Measurements from ENCODE around the gene ISLR. TPM values are rescaled to one million over a fixed set of nuclear protein-coding genes. Genes with fewer than 3 reads are reported as not detected.

Gene ISLR
- total and polyA plus RNA-seq, 3 experiments from 2014 or later: not detected

GRCh38 chr15:74134387-74135027 lies 39.0 kb upstream of the ISLR start:
- Histone ChIP-seq H3K36me3 (ENCODE audit: insufficient read depth, low read length) (no peaks in the 10 kb centered on the region), H3K9me3 (ENCODE audit: low read length) (no peaks in the 10 kb centered on the region), H3K4me1 (ENCODE audit: insufficient read depth, low read length) (peaks cover 5% of the 10 kb centered on the region), H3K27me3 (ENCODE audit: insufficient read depth, low read length, poor library complexity, severe bottlenecking) (peaks cover 44% of the 10 kb centered on the region), H3K4me3 (ENCODE audit: low read length) (no peak overlapping the region), H3K27ac (ENCODE audit: low read depth, low read length) (no peak overlapping the region)
- H3K27ac Mint-ChIP-seq: no peak overlapping the region
- H3K4me1 Mint-ChIP-seq: peaks cover 14 to 47% (median 15%) of the 10 kb centered on the region in 3 donors
- H3K27me3 Mint-ChIP-seq: peaks cover 56 to 87% of the 10 kb centered on the region in 2 donors
- peak overlapping the region in 4 of 7 donors; percentile 35 to 70 (median 58) for H3K4me3 Mint-ChIP-seq
- POLR2A ChIA-PET: no interaction called here
- no peak for DNase-seq
- CTCF ChIA-PET: no interaction called here
- no peaks in the 10 kb centered on the region for H3K36me3 Mint-ChIP-seq
- H3K9me3 Mint-ChIP-seq: peaks cover 0 to 1% (median 0%) of the 10 kb centered on the region in 5 donors

GRCh38 chr15:74135041-74135565 lies 38.4 kb upstream of the ISLR start:
- no peaks in the 10 kb centered on the region for H3K36me3 ChIP-seq (ENCODE audit: insufficient read depth, low read length)
- CTCF ChIA-PET: interaction anchor here (1.6 kb wide), 1 partner anchor 187 kb away, joined by 4 read pairs; no protein-coding TSS in a partner anchor
- peaks cover 41% of the 10 kb centered on the region for H3K27me3 ChIP-seq (ENCODE audit: insufficient read depth, low read length, poor library complexity, severe bottlenecking)
- no peak overlapping the region for H3K27ac ChIP-seq (ENCODE audit: low read depth, low read length)
- peak overlapping the region in 1 of 8 donors; percentile 50 for H3K27ac Mint-ChIP-seq
- no peaks in the 10 kb centered on the region for H3K9me3 ChIP-seq (ENCODE audit: low read length)
- H3K9me3 Mint-ChIP-seq: no peaks in the 10 kb centered on the region
- no peaks in the 10 kb centered on the region for H3K36me3 Mint-ChIP-seq
- peaks cover 5% of the 10 kb centered on the region for H3K4me1 ChIP-seq (ENCODE audit: insufficient read depth, low read length)
- no peak overlapping the region for H3K4me3 ChIP-seq (ENCODE audit: low read length)
- peaks cover 57 to 86% of the 10 kb centered on the region in 2 donors for H3K27me3 Mint-ChIP-seq
- H3K4me1 Mint-ChIP-seq: peaks cover 12 to 43% (median 15%) of the 10 kb centered on the region in 3 donors
- H3K4me3 Mint-ChIP-seq: peak overlapping the region in 5 of 7 donors; percentile 35 to 70 (median 66)
- POLR2A ChIA-PET: no interaction called here
- no peak for DNase-seq

GRCh38 chr15:74136540-74136813 lies 37.0 kb upstream of the ISLR start:
- POLR2A ChIA-PET: no interaction called here
- CTCF ChIA-PET: interaction anchor here (1.6 kb wide), 1 partner anchor 186 kb away, joined by 4 read pairs; no protein-coding TSS in a partner anchor
- no peaks in the 10 kb centered on the region for H3K9me3 ChIP-seq (ENCODE audit: low read length)

GRCh38 chr15:74136814-74137536 lies 36.5 kb upstream of the ISLR start:
- Mint-ChIP-seq H3K36me3 (no peaks in the 10 kb centered on the region), H3K4me1 (peaks cover 12 to 34% (median 15%) of the 10 kb centered on the region in 3 donors)
- H3K27me3 ChIP-seq (ENCODE audit: insufficient read depth, low read length, poor library complexity, severe bottlenecking): peaks cover 33% of the 10 kb centered on the region

More at GRCh38 chr15:74136540-74136813, 37.0 kb upstream of the ISLR start:
- Mint-ChIP-seq H3K36me3 (no peaks in the 10 kb centered on the region), H3K27me3 (peaks cover 49 to 86% of the 10 kb centered on the region in 2 donors), H3K4me3 (peak overlapping the region in 6 of 7 donors; percentile 51 to 81 (median 64)), H3K4me1 (peaks cover 12 to 37% (median 15%) of the 10 kb centered on the region in 3 donors), H3K9me3 (no peaks in the 10 kb centered on the region), H3K27ac (no peak overlapping the region)
- no peak for DNase-seq
- Histone ChIP-seq H3K27ac (ENCODE audit: low read depth, low read length) (no peak overlapping the region), H3K4me3 (ENCODE audit: low read length) (no peak overlapping the region), H3K36me3 (ENCODE audit: insufficient read depth, low read length) (no peaks in the 10 kb centered on the region), H3K4me1 (ENCODE audit: insufficient read depth, low read length) (peaks cover 5% of the 10 kb centered on the region), H3K27me3 (ENCODE audit: insufficient read depth, low read length, poor library complexity, severe bottlenecking) (peaks cover 38% of the 10 kb centered on the region)

GRCh38 chr15:74137537-74137894 lies 36.0 kb upstream of the ISLR start:
- Mint-ChIP-seq H3K27me3 (peaks cover 41 to 83% of the 10 kb centered on the region in 2 donors), H3K36me3 (no peaks in the 10 kb centered on the region), H3K4me3 (peak overlapping the region in 5 of 7 donors; percentile 3 to 66 (median 57)), H3K27ac (no peak overlapping the region), H3K9me3 (no peaks in the 10 kb centered on the region), H3K4me1 (peaks cover 10 to 32% (median 15%) of the 10 kb centered on the region in 3 donors)
- Histone ChIP-seq H3K4me1 (ENCODE audit: insufficient read depth, low read length) (peaks cover 5% of the 10 kb centered on the region), H3K27me3 (ENCODE audit: insufficient read depth, low read length, poor library complexity, severe bottlenecking) (peaks cover 29% of the 10 kb centered on the region), H3K9me3 (ENCODE audit: low read length) (no peaks in the 10 kb centered on the region), H3K4me3 (ENCODE audit: low read length) (no peak overlapping the region), H3K27ac (ENCODE audit: low read depth, low read length) (no peak overlapping the region), H3K36me3 (ENCODE audit: insufficient read depth, low read length) (no peaks in the 10 kb centered on the region)
- ChIA-PET POLR2A (no interaction called here), CTCF (no interaction called here)
- DNase-seq: no peak

More at GRCh38 chr15:74136814-74137536, 36.5 kb upstream of the ISLR start:
- no peaks in the 10 kb centered on the region for H3K9me3 Mint-ChIP-seq
- peak overlapping the region in 1 of 8 donors; percentile 10 for H3K27ac Mint-ChIP-seq
- DNase-seq: no peak
- Histone ChIP-seq H3K9me3 (ENCODE audit: low read length) (no peaks in the 10 kb centered on the region), H3K4me1 (ENCODE audit: insufficient read depth, low read length) (peaks cover 5% of the 10 kb centered on the region), H3K36me3 (ENCODE audit: insufficient read depth, low read length) (no peaks in the 10 kb centered on the region), H3K4me3 (ENCODE audit: low read length) (no peak overlapping the region), H3K27ac (ENCODE audit: low read depth, low read length) (no peak overlapping the region)
- CTCF ChIA-PET: no interaction called here
- peaks cover 45 to 84% of the 10 kb centered on the region in 2 donors for H3K27me3 Mint-ChIP-seq
- POLR2A ChIA-PET: no interaction called here
- H3K4me3 Mint-ChIP-seq: peak overlapping the region in 6 of 7 donors; percentile 57 to 81 (median 64)

- ChIA-PET POLR2A (interaction anchor here (0.7 kb wide), 1 partner anchor 95 kb away, joined by 7 read pairs; no protein-coding TSS in a partner anchor), CTCF (interaction anchor here (1.0 kb wide), 1 partner anchor 177 kb away, joined by 3 read pairs; no protein-coding TSS in a partner anchor)
- Histone ChIP-seq H3K27ac (ENCODE audit: low read depth, low read length) (no peak overlapping the region), H3K36me3 (ENCODE audit: insufficient read depth, low read length) (no peaks in the 10 kb centered on the region), H3K4me1 (ENCODE audit: insufficient read depth, low read length) (peaks cover 5% of the 10 kb centered on the region), H3K9me3 (ENCODE audit: low read length) (no peaks in the 10 kb centered on the region), H3K4me3 (ENCODE audit: low read length) (no peak overlapping the region), H3K27me3 (ENCODE audit: insufficient read depth, low read length, poor library complexity, severe bottlenecking) (peaks cover 26% of the 10 kb centered on the region)
- H3K27me3 Mint-ChIP-seq: peaks cover 36 to 79% of the 10 kb centered on the region in 2 donors
- H3K36me3 Mint-ChIP-seq: no peaks in the 10 kb centered on the region
- peaks cover 10 to 28% (median 15%) of the 10 kb centered on the region in 3 donors for H3K4me1 Mint-ChIP-seq
- H3K9me3 Mint-ChIP-seq: no peaks in the 10 kb centered on the region
- H3K4me3 Mint-ChIP-seq: no peak overlapping the region
- DNase-seq: no peak
- H3K27ac Mint-ChIP-seq: no peak overlapping the region
Observed at GRCh38 chr15:74138642-74139041, 34.9 kb upstream of the ISLR start.

- CTCF ChIA-PET: no interaction called here
- Histone ChIP-seq H3K4me3 (ENCODE audit: low read length) (no peak overlapping the region), H3K27me3 (ENCODE audit: insufficient read depth, low read length, poor library complexity, severe bottlenecking) (peaks cover 11% of the 10 kb centered on the region), H3K9me3 (ENCODE audit: low read length) (no peaks in the 10 kb centered on the region), H3K36me3 (ENCODE audit: insufficient read depth, low read length) (no peaks in the 10 kb centered on the region), H3K27ac (ENCODE audit: low read depth, low read length) (no peak overlapping the region), H3K4me1 (ENCODE audit: insufficient read depth, low read length) (peaks cover 5% of the 10 kb centered on the region)
- H3K4me3 Mint-ChIP-seq: no peak overlapping the region
- peaks cover 0 to 1% (median 0%) of the 10 kb centered on the region in 3 donors for H3K36me3 Mint-ChIP-seq
- POLR2A ChIA-PET: no interaction called here
- peaks cover 5 to 9% (median 8%) of the 10 kb centered on the region in 3 donors for H3K4me1 Mint-ChIP-seq
- no peak for DNase-seq
- H3K27ac Mint-ChIP-seq: no peak overlapping the region
- H3K9me3 Mint-ChIP-seq: peaks cover 0 to 2% (median 0%) of the 10 kb centered on the region in 5 donors
- H3K27me3 Mint-ChIP-seq: peaks cover 28 to 74% of the 10 kb centered on the region in 2 donors
Observed at GRCh38 chr15:74141591-74141990, 31.9 kb upstream of the ISLR start.
